Activated CD4-positive, alpha-beta T cell treated with anti-CD3 and anti-CD28 coated beads, Interleukin-2, amount 10 ng/mL, durations not matched to agents 24 days and 14 days (primary cell): ENCODE measurements around the gene CGB5. TPM values are rescaled to one million over a fixed set of nuclear protein-coding genes. Genes with fewer than 3 reads are reported as not detected.
A peak's percentile ranks its signal among the peaks of the same experiment; 100 is the strongest.
"Not testable (repeated sequence)": the region's sequence is repeated elsewhere in the genome, so short reads cannot be mapped to it uniquely, and the experiment has no call there.

ENCODE experiments used
- DNase-seq: peaks from one replicate; pipeline ENCODE4 v3.0.0; 2022
- H3K27ac Mint-ChIP-seq: one replicate; pipeline ENCODE4 v1.8.0; 2022; ENCODE audit warnings: mild to moderate bottlenecking, mixed read lengths
- H3K27me3 Mint-ChIP-seq: one replicate; pipeline ENCODE4 v1.8.0; 2022; ENCODE audit warnings: mixed read lengths
- H3K36me3 Mint-ChIP-seq: one replicate; pipeline ENCODE4 v1.8.0; 2022; ENCODE audit warnings: low read depth, mild to moderate bottlenecking, mixed read lengths
- H3K4me1 Mint-ChIP-seq: one replicate; pipeline ENCODE4 v1.8.0; 2021; ENCODE audit warnings: mixed read lengths
- H3K4me3 Mint-ChIP-seq: one replicate; pipeline ENCODE4 v1.8.0; 2022; ENCODE audit warnings: mild to moderate bottlenecking, moderate library complexity, mixed read lengths
- H3K9me3 Mint-ChIP-seq: one replicate; pipeline ENCODE4 v1.8.0; 2021; ENCODE audit warnings: mixed read lengths
- intact Hi-C: fragments of 100-400 bp; cut with micrococcal nuclease; formaldehyde crosslinking; loops from one replicate; pipeline ENCODE4 v1.15.1; 2023
- total RNA-seq: library from RNA; stranded (reverse); gene quantifications from 2 replicates; pipeline ENCODE4 v1.2.3, GENCODE V29; 2022

The CGB5 gene
- not detected in 2 replicates for total RNA-seq

- H3K4me3 Mint-ChIP-seq, intact Hi-C loops, H3K27me3 Mint-ChIP-seq, H3K36me3 Mint-ChIP-seq, DNase-seq, H3K9me3 Mint-ChIP-seq, H3K27ac Mint-ChIP-seq, H3K4me1 Mint-ChIP-seq: not testable (repeated sequence)
These were observed at the start of gene CGB5 for GRCh38 chr19:49043548-49043947. Gene CGB5 (plus strand): TSS chr19:49043848. CDS start chr19:49044210, 362 bp downstream.

- peaks cover 24% of the 10 kb centered on the region for H3K36me3 Mint-ChIP-seq
- no peak for DNase-seq
- H3K9me3 Mint-ChIP-seq = no peaks in the 10 kb centered on the region
- peaks cover 40% of the 10 kb centered on the region for H3K4me1 Mint-ChIP-seq
- intact Hi-C loops = loop anchor here (5.0 kb wide), 1 partner anchor 357 kb away; the partner anchor contains the start of gene DBP
- no peaks in the 10 kb centered on the region for H3K27me3 Mint-ChIP-seq
- peak overlapping the region; percentile 92 for H3K4me3 Mint-ChIP-seq
- H3K27ac Mint-ChIP-seq = peak overlapping the region; percentile 97
These were observed 49.6 kb upstream of the CGB5 start for GRCh38 chr19:48994035-48994386.

DNA sequence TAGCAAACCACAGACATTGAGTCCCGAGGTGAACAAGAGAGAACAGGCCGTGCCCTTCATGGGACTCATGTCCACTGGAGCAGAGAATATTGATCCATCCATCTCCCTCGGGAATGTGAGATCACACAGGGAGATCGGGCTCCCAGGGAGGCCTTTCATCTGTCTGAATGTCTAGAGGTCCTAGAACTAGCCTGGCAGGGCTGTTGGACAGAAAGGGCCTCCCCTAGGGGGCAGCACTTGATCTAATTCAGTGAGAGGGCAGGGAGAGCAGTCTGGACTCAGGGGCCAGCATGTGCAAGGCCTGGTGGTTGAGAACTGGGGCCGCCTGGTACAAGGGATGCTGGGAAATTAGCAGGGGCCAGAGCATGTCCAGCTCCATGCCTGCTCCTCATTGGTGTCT, 45.7 kb upstream of the CGB5 start:
- H3K27me3 Mint-ChIP-seq = no peaks in the 10 kb centered on the region
- no peaks in the 10 kb centered on the region for H3K9me3 Mint-ChIP-seq

GRCh38 chr19:48999481-49000325, 43.9 kb upstream of the CGB5 start:
- no peaks in the 10 kb centered on the region for H3K9me3 Mint-ChIP-seq
- DNase-seq = peak; percentile 90
- H3K4me3 Mint-ChIP-seq = no peak overlapping the region
- peaks cover 33% of the 10 kb centered on the region for H3K36me3 Mint-ChIP-seq
- H3K27me3 Mint-ChIP-seq = no peaks in the 10 kb centered on the region
- intact Hi-C loops = no loop called here
- H3K4me1 Mint-ChIP-seq = peaks cover 24% of the 10 kb centered on the region
- no peak overlapping the region for H3K27ac Mint-ChIP-seq

More for the DNA sequence above, 45.7 kb upstream of the CGB5 start:
- H3K27ac Mint-ChIP-seq = no peak overlapping the region
- peaks cover 28% of the 10 kb centered on the region for H3K36me3 Mint-ChIP-seq
- no peak overlapping the region for H3K4me3 Mint-ChIP-seq
- H3K4me1 Mint-ChIP-seq = peaks cover 31% of the 10 kb centered on the region
- DNase-seq = peak; percentile 88
- intact Hi-C loops = no loop called here

GRCh38 chr19:49004133-49004532, 39.5 kb upstream of the CGB5 start:
- H3K27ac Mint-ChIP-seq = no peak overlapping the region
- H3K9me3 Mint-ChIP-seq = no peaks in the 10 kb centered on the region
- H3K4me3 Mint-ChIP-seq = no peak overlapping the region
- intact Hi-C loops = no loop called here
- H3K4me1 Mint-ChIP-seq = peaks cover 6% of the 10 kb centered on the region
- H3K27me3 Mint-ChIP-seq = no peaks in the 10 kb centered on the region
- H3K36me3 Mint-ChIP-seq = peaks cover 37% of the 10 kb centered on the region
- no peak for DNase-seq

GRCh38 chr19:49004964-49005614, 38.6 kb upstream of the CGB5 start:
- H3K36me3 Mint-ChIP-seq = peaks cover 36% of the 10 kb centered on the region
- intact Hi-C loops = no loop called here

GRCh38 chr19:49006905-49007304, 36.7 kb upstream of the CGB5 start:
- Mint-ChIP-seq H3K4me1 (no peaks in the 10 kb centered on the region), H3K9me3 (no peaks in the 10 kb centered on the region), H3K4me3 (no peak overlapping the region), H3K36me3 (peaks cover 45% of the 10 kb centered on the region), H3K27me3 (no peaks in the 10 kb centered on the region), H3K27ac (no peak overlapping the region)
- intact Hi-C loops = no loop called here
- DNase-seq = no peak

More at GRCh38 chr19:49004964-49005614, 38.6 kb upstream of the CGB5 start:
- no peak for DNase-seq
- no peaks in the 10 kb centered on the region for H3K4me1 Mint-ChIP-seq
- no peaks in the 10 kb centered on the region for H3K27me3 Mint-ChIP-seq
- H3K27ac Mint-ChIP-seq = no peak overlapping the region
- no peak overlapping the region for H3K4me3 Mint-ChIP-seq
- no peaks in the 10 kb centered on the region for H3K9me3 Mint-ChIP-seq

DNA sequence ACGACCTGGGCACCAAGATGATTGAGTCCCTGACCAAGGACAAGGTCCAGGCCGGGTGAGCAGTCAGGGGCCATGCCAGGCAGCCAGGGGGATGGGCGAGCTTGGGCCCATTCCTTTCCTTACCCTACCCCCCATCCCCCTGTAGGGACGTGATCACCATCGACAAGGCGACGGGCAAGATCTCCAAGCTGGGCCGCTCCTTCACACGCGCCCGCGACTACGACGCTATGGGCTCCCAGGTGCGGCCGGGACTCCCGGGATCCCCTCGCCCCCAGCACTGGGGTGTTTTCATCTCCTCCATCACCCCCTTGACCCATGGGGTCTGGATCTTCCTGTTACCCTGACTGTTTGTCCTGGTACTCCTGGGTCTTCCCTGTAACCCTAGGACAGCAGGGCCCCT, 33.8 kb upstream of the CGB5 start:
- no peak for DNase-seq
- H3K27me3 Mint-ChIP-seq = no peaks in the 10 kb centered on the region
- no peaks in the 10 kb centered on the region for H3K9me3 Mint-ChIP-seq
- H3K36me3 Mint-ChIP-seq = peaks cover 40% of the 10 kb centered on the region
- H3K4me1 Mint-ChIP-seq = no peaks in the 10 kb centered on the region
- no peak overlapping the region for H3K4me3 Mint-ChIP-seq
- no peak overlapping the region for H3K27ac Mint-ChIP-seq
- intact Hi-C loops = no loop called here

DNA sequence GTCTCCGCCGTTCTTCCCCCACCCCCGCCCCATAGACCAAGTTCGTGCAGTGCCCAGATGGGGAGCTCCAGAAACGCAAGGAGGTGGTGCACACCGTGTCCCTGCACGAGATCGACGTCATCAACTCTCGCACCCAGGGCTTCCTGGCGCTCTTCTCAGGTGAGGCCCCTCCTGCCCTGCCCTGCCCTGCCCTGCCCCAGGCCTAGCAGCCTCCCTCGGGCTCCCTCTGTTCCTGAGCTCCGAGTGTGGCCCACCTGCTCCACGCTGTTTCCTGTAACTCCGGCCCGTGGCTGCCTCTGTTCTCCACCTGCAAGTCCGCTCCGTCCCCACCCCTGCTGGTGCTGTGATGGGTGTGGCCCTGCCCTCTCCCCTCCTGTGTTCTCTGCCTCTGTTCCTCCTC, 33.2 kb upstream of the CGB5 start:
- H3K27me3 Mint-ChIP-seq = no peaks in the 10 kb centered on the region
- no peak overlapping the region for H3K4me3 Mint-ChIP-seq
- H3K27ac Mint-ChIP-seq = no peak overlapping the region
- H3K36me3 Mint-ChIP-seq = peaks cover 34% of the 10 kb centered on the region
- no peaks in the 10 kb centered on the region for H3K9me3 Mint-ChIP-seq
- DNase-seq = no peak
- intact Hi-C loops = no loop called here
- H3K4me1 Mint-ChIP-seq = no peaks in the 10 kb centered on the region

- Mint-ChIP-seq H3K9me3 (no peaks in the 10 kb centered on the region), H3K4me1 (no peaks in the 10 kb centered on the region), H3K36me3 (peaks cover 38% of the 10 kb centered on the region), H3K4me3 (no peak overlapping the region), H3K27me3 (no peaks in the 10 kb centered on the region), H3K27ac (no peak overlapping the region)
- intact Hi-C loops = no loop called here
- DNase-seq = no peak
These were observed 32.5 kb upstream of the CGB5 start for GRCh38 chr19:49011194-49011593.

DNA sequence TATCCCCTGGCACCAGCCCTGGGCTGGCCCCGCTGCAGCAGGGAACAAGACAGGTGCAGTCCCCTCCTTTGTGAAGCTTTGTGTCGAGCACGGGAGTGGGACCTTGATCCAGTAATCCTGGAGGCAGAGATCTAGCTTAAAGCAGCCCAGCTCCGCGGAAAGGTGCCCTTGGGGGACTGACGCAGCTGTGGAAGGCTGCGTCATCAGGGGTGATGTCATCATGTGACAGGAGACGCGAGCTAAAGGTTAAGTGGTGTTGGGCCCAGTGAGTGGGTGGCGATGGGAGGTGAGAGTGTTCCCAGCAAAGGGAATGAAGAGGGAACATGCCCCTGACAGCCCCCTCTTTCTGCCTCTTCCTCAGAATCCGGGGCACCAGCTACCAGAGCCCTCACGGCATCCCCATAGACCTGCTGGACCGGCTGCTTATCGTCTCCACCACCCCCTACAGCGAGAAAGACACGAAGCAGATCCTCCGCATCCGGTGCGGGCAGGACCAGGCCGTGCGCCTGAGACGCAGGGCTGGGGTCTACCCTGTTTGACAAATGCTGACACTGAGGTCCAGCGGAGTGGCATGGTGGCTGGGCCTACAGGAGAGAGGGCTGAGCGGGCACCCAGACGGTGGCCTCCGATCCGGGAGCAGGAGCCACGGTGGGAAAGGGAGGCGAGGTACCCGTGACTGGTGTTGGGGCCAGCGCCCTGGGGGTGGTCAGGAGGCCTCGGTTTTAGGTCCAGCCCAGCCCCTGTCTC, 29.4 kb upstream of the CGB5 start:
- Mint-ChIP-seq H3K4me1 (peaks cover 10% of the 10 kb centered on the region), H3K27ac (no peak overlapping the region), H3K27me3 (peaks cover 8% of the 10 kb centered on the region), H3K36me3 (peaks cover 30% of the 10 kb centered on the region), H3K4me3 (no peak overlapping the region), H3K9me3 (no peaks in the 10 kb centered on the region)
- DNase-seq = no peak
- intact Hi-C loops = no loop called here

DNA sequence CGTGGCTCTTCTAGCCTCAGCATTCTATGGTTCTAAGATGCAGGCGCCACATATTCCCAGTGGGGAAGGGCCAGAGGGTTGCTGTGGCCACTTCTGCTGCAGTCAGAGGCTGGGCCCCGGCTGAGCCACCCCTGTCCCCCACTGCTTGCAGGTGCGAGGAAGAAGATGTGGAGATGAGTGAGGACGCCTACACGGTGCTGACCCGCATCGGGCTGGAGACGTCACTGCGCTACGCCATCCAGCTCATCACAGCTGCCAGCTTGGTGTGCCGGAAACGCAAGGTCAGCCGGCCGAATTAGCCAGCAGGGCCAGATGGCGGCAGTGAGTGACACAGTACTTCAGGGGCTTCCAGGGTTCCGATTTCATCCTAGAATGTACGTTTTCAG, 28.8 kb upstream of the CGB5 start:
- Mint-ChIP-seq H3K4me1 (peaks cover 10% of the 10 kb centered on the region), H3K27ac (no peak overlapping the region), H3K36me3 (peaks cover 26% of the 10 kb centered on the region), H3K27me3 (peaks cover 11% of the 10 kb centered on the region), H3K4me3 (no peak overlapping the region), H3K9me3 (no peaks in the 10 kb centered on the region)
- no peak for DNase-seq
- intact Hi-C loops = no loop called here

DNA sequence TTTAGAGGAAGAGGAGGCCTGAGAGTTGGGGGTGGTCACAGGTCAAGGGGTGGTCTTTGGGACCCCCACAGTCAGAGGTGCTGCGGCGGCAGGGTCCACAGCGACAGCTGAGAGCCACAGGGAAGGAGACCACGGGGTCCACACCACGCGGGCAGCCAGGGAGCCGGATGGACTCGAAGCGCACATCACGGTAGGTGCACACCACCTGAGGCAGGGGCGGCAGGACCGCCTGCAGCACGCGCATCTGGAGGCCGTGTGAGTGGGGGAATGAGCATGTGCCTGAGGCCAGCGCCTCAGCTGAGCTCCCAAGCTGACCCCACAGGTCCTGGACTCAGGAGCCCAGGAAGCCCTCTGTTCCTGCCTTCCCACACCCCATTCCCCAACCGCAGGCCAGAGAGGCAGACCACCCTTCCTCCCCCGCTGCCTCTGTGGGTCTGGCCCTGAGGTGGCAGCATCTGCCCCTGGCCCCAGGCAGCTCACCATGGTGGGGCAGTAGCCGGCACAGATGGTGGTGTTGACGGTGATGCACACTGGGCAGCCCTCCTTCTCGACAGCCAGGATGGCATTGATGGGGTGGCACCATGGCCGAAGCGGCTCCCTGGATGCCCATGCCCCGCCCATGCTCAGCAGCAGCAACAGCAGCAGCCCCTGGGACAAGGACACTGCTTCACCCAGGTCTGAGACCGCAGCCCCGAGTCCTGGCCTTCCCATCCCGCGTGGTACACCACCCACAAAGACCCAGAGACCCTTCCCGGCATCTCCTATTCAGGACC, 27.4 kb upstream of the CGB5 start:
- H3K4me1 Mint-ChIP-seq = peaks cover 17% of the 10 kb centered on the region
- H3K9me3 Mint-ChIP-seq = no peaks in the 10 kb centered on the region
- peaks cover 17% of the 10 kb centered on the region for H3K36me3 Mint-ChIP-seq
- no peak overlapping the region for H3K27ac Mint-ChIP-seq
- DNase-seq = no peak
- H3K4me3 Mint-ChIP-seq = no peak overlapping the region
- H3K27me3 Mint-ChIP-seq = peaks cover 24% of the 10 kb centered on the region
- intact Hi-C loops = no loop called here
